HepG2 (cell line): Measurements from ENCODE around the gene IKBIP. TPM values are rescaled to one million over a fixed set of nuclear protein-coding genes. Genes with fewer than 3 reads are reported as not detected.

Experiments
- EED ChIP-seq: sonication (generic); formaldehyde crosslinking; IDR thresholded peaks from 2 replicates; pipeline ENCODE4 v1.5.0; 2020; ENCODE audit warnings: mild to moderate bottlenecking, missing genetic modification reagents
- FIP1L1 ChIP-seq: fragments of 200-400 bp; formaldehyde crosslinking; IDR thresholded peaks from 2 replicates; pipeline ENCODE4 v1.6.1; 2018; ENCODE audit warnings: low read depth, mild to moderate bottlenecking, low read length, moderate library complexity, borderline replicate concordance; ENCODE audit not compliant: insufficient read depth
- GTF3A ChIP-seq: sonication (generic); formaldehyde crosslinking; conservative IDR thresholded peaks from 2 replicates; pipeline ENCODE4 v1.4.0; 2020; ENCODE audit warnings: mild to moderate bottlenecking, missing genetic modification reagents
- HNRNPK ChIP-seq: fragments of 200-400 bp; formaldehyde crosslinking; IDR thresholded peaks from 2 replicates; pipeline ENCODE4 v1.6.1; 2018; ENCODE audit warnings: low read length, low read depth, moderate library complexity, mild to moderate bottlenecking; ENCODE audit not compliant: poor library complexity, severe bottlenecking
- HOMEZ ChIP-seq: IDR thresholded peaks from 2 replicates; pipeline ENCODE4 v1.6.1; 2016; ENCODE audit warnings: low read depth
- JDP2 ChIP-seq: sonication (generic); formaldehyde crosslinking; IDR thresholded peaks from 2 replicates; pipeline ENCODE4 v1.8.1; 2022; ENCODE audit warnings: missing genetic modification reagents, borderline replicate concordance
- MLXIP ChIP-seq: sonication (generic); formaldehyde crosslinking; IDR thresholded peaks from 2 replicates; pipeline ENCODE4 v1.9.0; 2021; ENCODE audit warnings: missing genetic modification reagents, borderline replicate concordance
- NAIF1 ChIP-seq: sonication (generic); formaldehyde crosslinking; IDR thresholded peaks from 2 replicates; pipeline ENCODE4 v1.5.0; 2020; ENCODE audit warnings: mild to moderate bottlenecking, missing genetic modification reagents, borderline replicate concordance
- NFATC3 ChIP-seq: sonication (generic); formaldehyde crosslinking; IDR thresholded peaks from 2 replicates; pipeline ENCODE4 v1.5.1; 2020; ENCODE audit warnings: mild to moderate bottlenecking, missing genetic modification reagents
- REST ChIP-seq, 2 experiments: IDR thresholded peaks; 2 replicates each; pipeline ENCODE4 v1.6.1; 2011 to 2012; ENCODE audit warnings: low read length in 2 of 2, borderline replicate concordance in 1 of 2, low read depth in 1 of 2, mild to moderate bottlenecking in 1 of 2, moderate library complexity in 1 of 2
- SAFB2 ChIP-seq: sonication (generic); formaldehyde crosslinking; IDR thresholded peaks from 2 replicates; pipeline ENCODE4 v1.5.1; 2020; ENCODE audit warnings: missing genetic modification reagents, low read depth, mild to moderate bottlenecking, borderline replicate concordance
- ZBTB26 ChIP-seq: IDR thresholded peaks from 2 replicates; pipeline ENCODE4 v1.6.1; 2016; ENCODE audit warnings: missing compliant biosample characterization, missing genetic modification reagents, borderline replicate concordance
- ZFX ChIP-seq: sonication (generic); formaldehyde crosslinking; IDR thresholded peaks from 2 replicates; pipeline ENCODE4 v1.4.0; 2020; ENCODE audit warnings: mild to moderate bottlenecking, low read depth, missing genetic modification reagents, moderate library complexity
- ZNF12 ChIP-seq: sonication (generic); formaldehyde crosslinking; IDR thresholded peaks from 2 replicates; pipeline ENCODE4 v1.5.0; 2020; ENCODE audit warnings: missing genetic modification reagents
- ZNF577 ChIP-seq: sonication (generic); formaldehyde crosslinking; IDR thresholded peaks from 2 replicates; pipeline ENCODE4 v1.4.0; 2020; ENCODE audit warnings: mild to moderate bottlenecking, low read depth, missing genetic modification reagents, borderline replicate concordance
- ZNF776 ChIP-seq: sonication (generic); formaldehyde crosslinking; IDR thresholded peaks from 2 replicates; pipeline ENCODE4 v1.4.0; 2020; ENCODE audit warnings: mild to moderate bottlenecking, missing genetic modification reagents
- polyA plus RNA-seq, 8 experiments: library from polyadenylated mRNA; depleted of rRNA in 3 of 8; stranded (reverse) in 7 of 8; unstranded in 1 of 8; fragments of >200 nt; fragmentation: Illumina TruSeq in 4 of 8; extraction: Trizol in 4 of 8; gene quantifications; 2 replicates each; pipeline versions ENCODE4 v1.2.1 to v1.2.3, GENCODE V29; 2011 to 2016; ENCODE audit warnings: low read depth in 4 of 8, missing spikeins in 1 of 8, mixed read lengths in 1 of 8; ENCODE audit not compliant: insufficient read depth in 1 of 8
- total RNA-seq, 5 experiments: library from RNA; depleted of rRNA; stranded (reverse); fragments of >200 nt; fragmentation: Illumina TruSeq; extraction: Trizol; gene quantifications; 2 replicates each; pipeline ENCODE4 v1.2.3, GENCODE V29; 2016; ENCODE audit warnings: low read depth in 1 of 5

Gene IKBIP
- total and polyA plus RNA-seq, 2 of the 13 experiments (the other 11 are each of a cell fraction or from before 2014, with no cell fraction given), result 20.0 to 55.5 TPM

- TF ChIP-seq ZBTB26 (CRISPR knock-in tag), result no peak; the same call in 1 of the 2 replicates
- no peak for TF ChIP-seq JDP2
- TF ChIP-seq REST (IDR thresholded peaks at IDR 0.05; ENCODE audit: borderline replicate concordance in 1 of 2, low read depth in 1 of 2, low read length in 2 of 2), result peak in 1 of 2 experiments; percentile 54; a peak in 1 of 4 replicates
- TF ChIP-seq MLXIP (CRISPR knock-in tag), result no peak
- no peak for TF ChIP-seq FIP1L1
- TF ChIP-seq ZFX (CRISPR knock-in tag), result peak; percentile 99
- TF ChIP-seq NFATC3, result 0 out of 2 replicates have a peak, but pooled peaks have one; percentile 35
- TF ChIP-seq HOMEZ, result 0 out of 2 replicates have a peak, but pooled peaks have one; percentile 22
- TF ChIP-seq ZNF776 (CRISPR knock-in tag), result no peak; the same call in 1 of the 2 replicates
- TF ChIP-seq ZNF577 (CRISPR knock-in tag), result no peak
- 0 out of 2 replicates have a peak, but pooled peaks have one; percentile 18 for TF ChIP-seq ZNF12 (CRISPR knock-in tag)
- no peak for TF ChIP-seq HNRNPK
- TF ChIP-seq GTF3A, result no peak
- peak; percentile 80; the same call in 1 of the 2 replicates for TF ChIP-seq EED (CRISPR knock-in tag)
- no peak for TF ChIP-seq SAFB2 (CRISPR knock-in tag)
- TF ChIP-seq NAIF1, result no peak
Measured at GRCh38 chr12:98593351-98594049, 51.1 kb downstream of the IKBIP start, which contains the start of gene SLC25A3 (continued).
